ENCODE results near the gene TSPAN18.
A peak's percentile ranks its signal among the peaks of the same experiment; 100 is the strongest.

DNA sequence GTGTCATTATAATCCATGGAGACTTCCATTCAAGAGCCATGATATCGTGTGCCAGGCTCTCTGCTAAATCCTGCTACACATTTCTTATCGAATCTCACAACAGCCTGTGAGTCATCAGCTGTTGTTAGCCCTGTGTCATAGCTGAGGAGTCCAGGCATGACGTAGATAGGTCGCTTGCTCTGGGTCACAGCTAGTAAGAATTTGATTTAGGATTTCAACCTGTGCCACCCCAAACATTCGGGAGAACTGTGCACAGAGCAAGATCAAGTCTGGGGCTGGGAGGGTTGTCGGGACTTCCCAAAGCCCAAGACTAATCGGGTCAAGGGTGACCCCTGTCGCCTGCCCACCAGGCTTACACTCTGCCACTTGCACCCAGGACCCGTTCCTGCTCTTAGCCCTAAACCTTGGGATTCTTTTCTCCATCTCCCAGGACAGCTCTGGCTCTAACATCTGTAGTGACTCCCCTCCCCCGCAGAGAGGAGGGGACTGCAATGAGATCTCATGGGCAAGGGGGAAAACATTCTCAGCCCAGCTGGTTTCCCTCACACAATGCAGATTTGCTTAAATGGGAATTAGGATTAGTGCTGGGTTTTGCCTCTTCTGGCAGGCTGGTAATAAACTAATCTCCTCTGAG, 34.3 kb downstream of the TSPAN18 start:
- TF ChIP-seq POLR2A (IDR thresholded peaks at IDR 0.05; ENCODE audit: low read depth) (no peak), EP300 (IDR thresholded peaks at IDR 0.05) (no peak), POLR2AphosphoS5 (IDR thresholded peaks at IDR 0.05) (peak in 1 of 2 donors; percentile 41)
- TF ChIP-seq, protein P1, sequence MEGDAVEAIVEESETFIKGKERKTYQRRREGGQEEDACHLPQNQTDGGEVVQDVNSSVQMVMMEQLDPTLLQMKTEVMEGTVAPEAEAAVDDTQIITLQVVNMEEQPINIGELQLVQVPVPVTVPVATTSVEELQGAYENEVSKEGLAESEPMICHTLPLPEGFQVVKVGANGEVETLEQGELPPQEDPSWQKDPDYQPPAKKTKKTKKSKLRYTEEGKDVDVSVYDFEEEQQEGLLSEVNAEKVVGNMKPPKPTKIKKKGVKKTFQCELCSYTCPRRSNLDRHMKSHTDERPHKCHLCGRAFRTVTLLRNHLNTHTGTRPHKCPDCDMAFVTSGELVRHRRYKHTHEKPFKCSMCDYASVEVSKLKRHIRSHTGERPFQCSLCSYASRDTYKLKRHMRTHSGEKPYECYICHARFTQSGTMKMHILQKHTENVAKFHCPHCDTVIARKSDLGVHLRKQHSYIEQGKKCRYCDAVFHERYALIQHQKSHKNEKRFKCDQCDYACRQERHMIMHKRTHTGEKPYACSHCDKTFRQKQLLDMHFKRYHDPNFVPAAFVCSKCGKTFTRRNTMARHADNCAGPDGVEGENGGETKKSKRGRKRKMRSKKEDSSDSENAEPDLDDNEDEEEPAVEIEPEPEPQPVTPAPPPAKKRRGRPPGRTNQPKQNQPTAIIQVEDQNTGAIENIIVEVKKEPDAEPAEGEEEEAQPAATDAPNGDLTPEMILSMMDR (IDR thresholded peaks at IDR 0.05), result peak in 1 of 3 experiments; percentile 9
